OCI-LY3 (cell line): ENCODE data around the gene CLIC5.
A peak's percentile ranks its signal among the peaks of the same experiment; 100 is the strongest.

ENCODE experiments used
- H2AFZ ChIP-seq: fragments of 200-600, 300-600 bp; shearing (Covaris generic); 2 replicates; pipeline ENCODE4 v1.6.0; 2014; ENCODE audit warnings: antibody characterized with exemption, low read depth, low read length
- H3K27ac ChIP-seq: fragments of 200-600, 300-600 bp; sonication (generic); 2 replicates; pipeline ENCODE4 v1.5.1; 2014; ENCODE audit warnings: mild to moderate bottlenecking, low read length, moderate library complexity, mixed read lengths
- H3K27me3 ChIP-seq: fragments of 200-600, 300-600 bp; sonication (generic); 2 replicates; pipeline ENCODE4 v1.6.1; 2014; ENCODE audit warnings: low read depth, low read length, mixed read lengths
- H3K36me3 ChIP-seq: fragments of 200-600, 300-600 bp; sonication (generic); replicated peaks from 2 replicates; pipeline ENCODE3; 2014; ENCODE audit warnings: low read depth, low read length, mixed read lengths
- H3K4me1 ChIP-seq: fragments of 300-600, 200-600 bp; sonication (generic); 2 replicates; pipeline ENCODE4 v1.6.1; 2014; ENCODE audit warnings: low read length, mixed read lengths
- H3K4me2 ChIP-seq: fragments of 200-600, 300-600 bp; sonication (generic); 2 replicates; pipeline ENCODE4 v1.6.1; 2014; ENCODE audit warnings: low read length, mixed read lengths
- H3K4me3 ChIP-seq: fragments of 300-600, 200-600 bp; sonication (generic); 2 replicates; pipeline ENCODE4 v1.5.1; 2014; ENCODE audit warnings: antibody characterized with exemption, mild to moderate bottlenecking, low read length, moderate library complexity
- H3K79me2 ChIP-seq: fragments of 300-600, 200-600 bp; shearing (Covaris generic); 2 replicates; pipeline ENCODE4 v1.6.1; 2014; ENCODE audit warnings: mild to moderate bottlenecking, low read length, mixed read lengths
- H3K9ac ChIP-seq: fragments of 300-600, 200-600 bp; shearing (Covaris generic); 2 replicates; pipeline ENCODE4 v1.6.0; 2014; ENCODE audit warnings: mild to moderate bottlenecking, low read length, moderate library complexity
- H3K9me3 ChIP-seq: fragments of 200-600, 300-600 bp; shearing (Covaris generic); 2 replicates; pipeline ENCODE4 v1.6.1; 2014; ENCODE audit warnings: low read length, mixed read lengths; ENCODE audit not compliant: insufficient read depth
- H4K20me1 ChIP-seq: fragments of 200-600, 300-600 bp; sonication (generic); 2 replicates; pipeline ENCODE4 v1.6.1; 2016; ENCODE audit warnings: low read length, mixed read lengths; ENCODE audit not compliant: insufficient read depth
- EZH2phosphoT487 ChIP-seq: fragments of 200-600 bp; shearing (Covaris generic); IDR thresholded peaks from 2 replicates; pipeline ENCODE4 v1.6.1; 2018; ENCODE audit warnings: antibody characterized with exemption, mixed run types, low read depth
- TF ChIP-seq, protein P1 (sequence below): fragments of 200-600, 300-600 bp; sonication (generic); IDR thresholded peaks from 2 replicates; pipeline ENCODE4 v1.5.1; 2014; ENCODE audit warnings: antibody characterized with exemption, low read length, low read depth

Gene CLIC5

DNA sequence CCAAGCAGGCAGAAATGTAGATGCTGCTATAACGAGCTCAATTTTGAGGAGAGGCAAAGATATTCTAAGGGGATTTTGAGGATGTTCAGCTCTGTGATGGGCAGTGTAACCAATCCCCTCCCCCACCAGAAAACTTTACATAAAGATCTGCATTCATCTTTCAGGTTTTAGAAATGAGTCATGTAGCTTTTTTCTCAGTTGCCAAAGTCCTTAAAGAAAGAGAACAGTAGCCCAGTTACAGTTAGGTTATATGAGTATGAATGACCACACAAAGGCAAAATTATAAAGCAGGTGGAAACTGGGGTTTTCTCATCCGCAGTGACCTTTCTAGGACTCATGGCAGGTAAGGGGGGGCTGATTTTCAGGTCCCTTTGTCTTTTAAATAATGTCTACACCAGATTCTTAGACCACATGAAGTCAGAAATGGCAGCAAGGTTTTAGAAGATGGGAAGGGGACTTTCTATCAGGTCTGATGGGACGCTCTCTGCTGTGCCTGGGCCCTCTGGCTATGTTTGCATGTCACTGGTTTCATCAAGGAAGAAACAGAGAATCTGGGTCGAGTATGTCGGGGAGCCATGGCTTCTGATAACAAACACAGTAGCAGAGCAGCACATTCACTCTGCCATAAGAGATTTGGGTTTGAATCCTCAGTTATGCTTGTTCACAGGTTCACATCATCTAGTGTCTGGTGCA, 94.7 kb downstream of the CLIC5 start:
- H3K4me1 ChIP-seq, result peaks cover 55% of the 10 kb centered on the region
- no peaks in the 10 kb centered on the region for H3K79me2 ChIP-seq
- no peaks in the 10 kb centered on the region for H3K9me3 ChIP-seq
- peak overlapping the region; percentile 33 for H3K4me3 ChIP-seq
- TF ChIP-seq, protein P1, sequence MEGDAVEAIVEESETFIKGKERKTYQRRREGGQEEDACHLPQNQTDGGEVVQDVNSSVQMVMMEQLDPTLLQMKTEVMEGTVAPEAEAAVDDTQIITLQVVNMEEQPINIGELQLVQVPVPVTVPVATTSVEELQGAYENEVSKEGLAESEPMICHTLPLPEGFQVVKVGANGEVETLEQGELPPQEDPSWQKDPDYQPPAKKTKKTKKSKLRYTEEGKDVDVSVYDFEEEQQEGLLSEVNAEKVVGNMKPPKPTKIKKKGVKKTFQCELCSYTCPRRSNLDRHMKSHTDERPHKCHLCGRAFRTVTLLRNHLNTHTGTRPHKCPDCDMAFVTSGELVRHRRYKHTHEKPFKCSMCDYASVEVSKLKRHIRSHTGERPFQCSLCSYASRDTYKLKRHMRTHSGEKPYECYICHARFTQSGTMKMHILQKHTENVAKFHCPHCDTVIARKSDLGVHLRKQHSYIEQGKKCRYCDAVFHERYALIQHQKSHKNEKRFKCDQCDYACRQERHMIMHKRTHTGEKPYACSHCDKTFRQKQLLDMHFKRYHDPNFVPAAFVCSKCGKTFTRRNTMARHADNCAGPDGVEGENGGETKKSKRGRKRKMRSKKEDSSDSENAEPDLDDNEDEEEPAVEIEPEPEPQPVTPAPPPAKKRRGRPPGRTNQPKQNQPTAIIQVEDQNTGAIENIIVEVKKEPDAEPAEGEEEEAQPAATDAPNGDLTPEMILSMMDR, result no peak
- TF ChIP-seq EZH2phosphoT487, result no peak
- no peak overlapping the region for H2AFZ ChIP-seq
- H3K27me3 ChIP-seq, result peaks cover 52% of the 10 kb centered on the region
- no peaks in the 10 kb centered on the region for H4K20me1 ChIP-seq
- peak overlapping the region; percentile 70 for H3K4me2 ChIP-seq
- no peaks in the 10 kb centered on the region for H3K36me3 ChIP-seq
- no peak overlapping the region for H3K9ac ChIP-seq
- no peak overlapping the region for H3K27ac ChIP-seq

DNA sequence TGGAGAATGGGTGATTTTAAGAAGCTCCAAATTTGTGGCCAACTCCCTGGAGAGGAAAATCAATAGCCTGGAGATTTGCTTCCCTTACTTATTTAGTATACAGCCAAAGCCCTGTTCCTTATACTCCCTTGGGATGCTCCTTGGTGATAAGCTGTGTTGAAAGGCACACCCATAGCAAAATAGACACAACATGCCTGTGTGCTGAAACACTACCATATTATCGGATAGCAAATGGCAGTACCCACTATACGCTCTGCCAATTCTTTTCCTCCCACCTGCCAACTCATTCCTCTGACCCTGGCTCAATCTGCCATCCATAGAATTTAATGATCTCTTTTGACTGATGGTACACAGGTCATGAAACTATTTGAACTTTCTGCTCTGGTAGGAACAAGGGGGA, 98.2 kb downstream of the CLIC5 start:
- no peaks in the 10 kb centered on the region for H3K79me2 ChIP-seq
- peaks cover 64% of the 10 kb centered on the region for H3K27me3 ChIP-seq
- H3K36me3 ChIP-seq, result no peaks in the 10 kb centered on the region
- H3K4me2 ChIP-seq, result no peak overlapping the region
- no peaks in the 10 kb centered on the region for H3K9me3 ChIP-seq
- H3K4me3 ChIP-seq, result no peak overlapping the region
- H2AFZ ChIP-seq, result no peak overlapping the region
- H3K9ac ChIP-seq, result no peak overlapping the region
- H4K20me1 ChIP-seq, result no peaks in the 10 kb centered on the region
- no peak overlapping the region for H3K27ac ChIP-seq
- TF ChIP-seq, protein P1, result no peak
- no peak for TF ChIP-seq EZH2phosphoT487
- H3K4me1 ChIP-seq, result peaks cover 39% of the 10 kb centered on the region

DNA sequence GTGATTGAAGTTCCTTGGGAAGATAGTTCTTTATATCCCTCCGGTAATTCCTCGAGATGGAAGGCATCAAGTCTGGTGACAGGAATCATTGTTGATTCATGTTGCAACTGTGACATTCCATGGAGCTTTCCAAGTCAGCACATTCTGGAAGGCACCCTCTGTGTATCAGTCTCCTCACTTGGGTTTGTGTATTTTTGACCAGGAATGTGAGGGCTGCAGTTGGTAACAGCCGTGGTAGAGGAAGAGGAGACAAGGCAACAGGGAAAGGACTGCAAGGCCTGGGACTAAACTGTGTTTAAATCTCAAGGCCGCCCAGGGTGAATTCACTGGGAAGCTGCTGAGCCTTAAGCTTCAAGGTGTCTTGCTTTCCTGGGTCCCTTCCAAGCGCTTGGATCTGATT, 99.0 kb downstream of the CLIC5 start:
- no peaks in the 10 kb centered on the region for H4K20me1 ChIP-seq
- no peaks in the 10 kb centered on the region for H3K36me3 ChIP-seq
- H3K9ac ChIP-seq, result no peak overlapping the region
- H3K9me3 ChIP-seq, result no peaks in the 10 kb centered on the region
- no peak overlapping the region for H3K4me3 ChIP-seq
- H3K4me1 ChIP-seq, result peaks cover 31% of the 10 kb centered on the region
- H3K79me2 ChIP-seq, result no peaks in the 10 kb centered on the region
- no peak overlapping the region for H3K27ac ChIP-seq
- no peak overlapping the region for H3K4me2 ChIP-seq
- peaks cover 62% of the 10 kb centered on the region for H3K27me3 ChIP-seq
- TF ChIP-seq, protein P1, result no peak
- TF ChIP-seq EZH2phosphoT487, result no peak
- no peak overlapping the region for H2AFZ ChIP-seq

DNA sequence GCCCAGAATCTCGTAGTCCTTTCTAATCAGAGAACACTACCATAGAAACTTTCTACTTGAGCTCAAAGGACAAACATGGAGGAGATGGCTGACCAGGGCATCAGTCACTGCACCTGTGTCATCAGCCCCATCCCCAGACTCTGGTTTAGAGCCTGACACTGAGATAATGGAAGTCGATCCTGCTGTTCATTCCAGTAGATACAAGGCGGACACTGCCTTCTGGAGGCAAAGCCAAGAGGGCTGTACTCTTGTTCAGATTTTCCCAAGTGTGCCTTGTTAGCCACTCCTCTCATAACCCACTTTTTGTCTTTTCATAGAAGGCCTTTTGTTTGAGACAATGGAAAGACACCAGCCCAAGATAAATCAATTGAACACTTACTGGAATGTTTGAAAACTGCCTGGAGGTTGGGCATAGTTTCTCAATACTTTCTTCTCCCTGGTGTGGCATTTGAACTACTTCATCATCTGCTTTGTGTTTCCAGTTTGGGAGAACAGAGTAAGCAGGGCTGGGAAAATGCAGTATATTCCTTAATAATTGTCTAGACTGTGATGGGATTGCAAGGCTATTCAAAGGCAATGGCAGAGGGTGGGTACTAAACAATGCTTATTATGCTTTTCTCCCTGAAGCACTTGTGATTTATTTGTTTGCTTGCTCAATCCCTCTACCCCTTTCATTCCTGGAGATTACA, 99.7 kb downstream of the CLIC5 start:
- peaks cover 61% of the 10 kb centered on the region for H3K27me3 ChIP-seq
- no peak overlapping the region for H2AFZ ChIP-seq
- no peaks in the 10 kb centered on the region for H3K79me2 ChIP-seq
- no peak overlapping the region for H3K27ac ChIP-seq
- no peaks in the 10 kb centered on the region for H4K20me1 ChIP-seq
- TF ChIP-seq EZH2phosphoT487, result no peak
- TF ChIP-seq, protein P1, result no peak
- peaks cover 24% of the 10 kb centered on the region for H3K4me1 ChIP-seq
- no peaks in the 10 kb centered on the region for H3K36me3 ChIP-seq
- H3K4me2 ChIP-seq, result no peak overlapping the region
- H3K9ac ChIP-seq, result no peak overlapping the region
- H3K9me3 ChIP-seq, result no peaks in the 10 kb centered on the region
- H3K4me3 ChIP-seq, result no peak overlapping the region
